ENCODE results near the gene SH3GL3.

SH3GL3 gene

GRCh38 chr15:83545804-83546511 lies 98.8 kb downstream of the SH3GL3 start:
- no peak for DNase-seq (ENCODE audit: low read depth, low spot score)
- ChIA-PET POLR2A (no interaction called here), CTCF (interaction anchor here (1.4 kb wide), 1 partner anchor 19 kb away, joined by 5 read pairs; no protein-coding TSS in a partner anchor)
- no peak overlapping the region for H3K4me3 ChIP-seq (ENCODE audit: low read depth, low read length)
- no peak for TF ChIP-seq CTCF (IDR thresholded peaks at IDR 0.05; ENCODE audit: insufficient read depth, low read length, missing control alignments)

- no peak overlapping the region for H3K4me3 ChIP-seq (ENCODE audit: low read depth, low read length)
- CTCF ChIA-PET: no interaction called here
- no peak for DNase-seq (ENCODE audit: low read depth, low spot score)
- no peak for TF ChIP-seq CTCF (IDR thresholded peaks at IDR 0.05; ENCODE audit: insufficient read depth, low read length, missing control alignments)
- POLR2A ChIA-PET: no interaction called here
Measured at GRCh38 chr15:83546512-83546888, 99.4 kb downstream of the SH3GL3 start.

- no peak for DNase-seq (ENCODE audit: low read depth, low spot score)
- CTCF ChIA-PET: interaction anchor here (0.6 to 1.5 kb wide), 3 partner anchors 12 to 299 kb away, joined by 3 to 6 read pairs (median 4); no protein-coding TSS in a partner anchor
- no peak overlapping the region for H3K4me3 ChIP-seq (ENCODE audit: low read depth, low read length)
- no peak for TF ChIP-seq CTCF (IDR thresholded peaks at IDR 0.05; ENCODE audit: insufficient read depth, low read length, missing control alignments)
- POLR2A ChIA-PET: no interaction called here
Measured at GRCh38 chr15:83547168-83547567, 100.0 kb downstream of the SH3GL3 start.

GRCh38 chr15:83549623-83550022 lies 102.5 kb downstream of the SH3GL3 start:
- no peak for DNase-seq (ENCODE audit: low read depth, low spot score)
- no peak for TF ChIP-seq CTCF (IDR thresholded peaks at IDR 0.05; ENCODE audit: insufficient read depth, low read length, missing control alignments)
- no peak overlapping the region for H3K4me3 ChIP-seq (ENCODE audit: low read depth, low read length)
- CTCF ChIA-PET: no interaction called here
- POLR2A ChIA-PET: no interaction called here

GRCh38 chr15:83554558-83554957 lies 107.4 kb downstream of the SH3GL3 start:
- ChIA-PET POLR2A (no interaction called here), CTCF (no interaction called here)
- no peak overlapping the region for H3K4me3 ChIP-seq (ENCODE audit: low read depth, low read length)
- DNase-seq (ENCODE audit: low read depth, low spot score): no peak
- no peak for TF ChIP-seq CTCF (IDR thresholded peaks at IDR 0.05; ENCODE audit: insufficient read depth, low read length, missing control alignments)

- ChIA-PET POLR2A (no interaction called here), CTCF (interaction anchor here (1.8 to 11.5 kb wide), 4 partner anchors 10 to 308 kb away, joined by 10 to 212 read pairs (median 99); partner anchors contain the start of gene SH3GL3)
Measured at GRCh38 chr15:83555383-83555782, 108.2 kb downstream of the SH3GL3 start.

More at GRCh38 chr15:83555383-83555782, 108.2 kb downstream of the SH3GL3 start:
- no peak for DNase-seq (ENCODE audit: low read depth, low spot score)
- no peak overlapping the region for H3K4me3 ChIP-seq (ENCODE audit: low read depth, low read length)
- TF ChIP-seq CTCF (IDR thresholded peaks at IDR 0.05; ENCODE audit: insufficient read depth, low read length, missing control alignments): no peak
